ENCODE measurements around the gene CD1E.

DNA sequence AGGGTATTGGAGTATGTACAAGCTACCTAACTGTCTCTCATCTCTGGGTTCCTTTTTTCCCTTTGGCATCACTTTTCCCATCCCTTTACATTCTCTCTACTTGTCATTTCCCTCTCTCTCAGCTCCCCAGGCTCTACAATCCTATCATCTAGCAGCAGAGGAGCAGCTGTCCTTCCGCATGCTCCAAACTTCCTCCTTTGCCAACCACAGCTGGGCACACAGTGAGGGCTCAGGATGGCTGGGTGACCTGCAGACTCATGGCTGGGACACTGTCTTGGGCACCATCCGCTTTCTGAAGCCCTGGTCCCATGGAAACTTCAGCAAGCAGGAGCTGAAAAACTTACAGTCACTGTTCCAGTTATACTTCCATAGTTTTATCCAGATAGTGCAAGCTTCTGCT, 561 bp downstream of the CD1E start:
- TF ChIP-seq, protein P1, sequence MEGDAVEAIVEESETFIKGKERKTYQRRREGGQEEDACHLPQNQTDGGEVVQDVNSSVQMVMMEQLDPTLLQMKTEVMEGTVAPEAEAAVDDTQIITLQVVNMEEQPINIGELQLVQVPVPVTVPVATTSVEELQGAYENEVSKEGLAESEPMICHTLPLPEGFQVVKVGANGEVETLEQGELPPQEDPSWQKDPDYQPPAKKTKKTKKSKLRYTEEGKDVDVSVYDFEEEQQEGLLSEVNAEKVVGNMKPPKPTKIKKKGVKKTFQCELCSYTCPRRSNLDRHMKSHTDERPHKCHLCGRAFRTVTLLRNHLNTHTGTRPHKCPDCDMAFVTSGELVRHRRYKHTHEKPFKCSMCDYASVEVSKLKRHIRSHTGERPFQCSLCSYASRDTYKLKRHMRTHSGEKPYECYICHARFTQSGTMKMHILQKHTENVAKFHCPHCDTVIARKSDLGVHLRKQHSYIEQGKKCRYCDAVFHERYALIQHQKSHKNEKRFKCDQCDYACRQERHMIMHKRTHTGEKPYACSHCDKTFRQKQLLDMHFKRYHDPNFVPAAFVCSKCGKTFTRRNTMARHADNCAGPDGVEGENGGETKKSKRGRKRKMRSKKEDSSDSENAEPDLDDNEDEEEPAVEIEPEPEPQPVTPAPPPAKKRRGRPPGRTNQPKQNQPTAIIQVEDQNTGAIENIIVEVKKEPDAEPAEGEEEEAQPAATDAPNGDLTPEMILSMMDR (IDR thresholded peaks at IDR 0.05; ENCODE audit: poor library complexity) = no peak
- TF ChIP-seq EZH2 (IDR thresholded peaks at IDR 0.05; ENCODE audit: borderline replicate concordance) = no peak
- TF ChIP-seq EZH2phosphoT487 (IDR thresholded peaks at IDR 0.05; ENCODE audit: low read depth, severe bottlenecking, unreplicated experiment) = no peak

Measured in hepatocyte (in vitro differentiated cells).